Neural cell (in vitro differentiated cells): Measurements from ENCODE around the gene CHST13.

Source experiments
- CTCF ChIP-seq: fragments of 450-650 bp; IDR thresholded peaks from 2 replicates; pipeline ENCODE4 v1.5.1; 2014; ENCODE audit warnings: antibody characterized with exemption, mild to moderate bottlenecking, moderate library complexity; ENCODE audit not compliant: poor library complexity, severe bottlenecking
- EZH2 ChIP-seq: fragments of 200-600, 300-800 bp; shearing (Covaris generic), sonication (generic); IDR thresholded peaks from 2 replicates; pipeline ENCODE4 v1.6.1; 2014; ENCODE audit warnings: antibody characterized with exemption, low read length, borderline replicate concordance, mild to moderate bottlenecking; ENCODE audit not compliant: insufficient read depth, poor library complexity, severe bottlenecking

- TF ChIP-seq EZH2 (no peak), CTCF (no peak)
These were observed 43.9 kb downstream of the CHST13 start for GRCh38 chr3:126567696-126568438.
